Fibroblast of lung (primary cell): ENCODE data around the gene GRIN1.

Experiments used
- EZH2 ChIP-seq: IDR thresholded peaks from 2 replicates; pipeline ENCODE4 v1.5.1; 2012; ENCODE audit warnings: low read length, control low read depth, mild to moderate bottlenecking; ENCODE audit errors: missing control alignments
- TF ChIP-seq, protein P1 (sequence below), 2 donors: IDR thresholded peaks in 1 of 2; conservative IDR thresholded peaks in 1 of 2; 1 replicate in 1 of 2; 2 replicates in 1 of 2; pipeline ENCODE4 v1.5.1; 2011 to 2012; ENCODE audit warnings: low read length in 2 of 2, control low read depth in 1 of 2, inconsistent platforms in 1 of 2, low read depth in 1 of 2, mild to moderate bottlenecking in 1 of 2

DNA sequence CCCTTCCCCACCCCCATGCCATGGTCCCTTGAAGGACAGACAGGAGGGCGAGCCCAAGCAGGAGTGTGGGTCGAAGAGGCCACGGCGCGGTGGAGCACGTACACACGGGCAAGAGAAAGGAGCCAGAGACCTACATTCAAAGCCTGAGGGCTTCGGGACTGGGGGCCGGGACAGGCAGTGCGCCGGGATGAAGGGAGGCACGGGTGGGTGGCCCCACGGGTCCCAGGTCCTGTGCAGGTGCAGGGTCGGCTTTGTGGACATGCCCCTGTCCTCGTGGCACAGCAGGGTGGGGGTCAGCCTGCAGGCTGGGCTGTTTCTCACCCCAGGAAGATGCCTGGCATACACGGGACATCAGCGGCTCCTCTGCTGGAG, 21.1 kb downstream of the GRIN1 start:
- TF ChIP-seq, protein P1, sequence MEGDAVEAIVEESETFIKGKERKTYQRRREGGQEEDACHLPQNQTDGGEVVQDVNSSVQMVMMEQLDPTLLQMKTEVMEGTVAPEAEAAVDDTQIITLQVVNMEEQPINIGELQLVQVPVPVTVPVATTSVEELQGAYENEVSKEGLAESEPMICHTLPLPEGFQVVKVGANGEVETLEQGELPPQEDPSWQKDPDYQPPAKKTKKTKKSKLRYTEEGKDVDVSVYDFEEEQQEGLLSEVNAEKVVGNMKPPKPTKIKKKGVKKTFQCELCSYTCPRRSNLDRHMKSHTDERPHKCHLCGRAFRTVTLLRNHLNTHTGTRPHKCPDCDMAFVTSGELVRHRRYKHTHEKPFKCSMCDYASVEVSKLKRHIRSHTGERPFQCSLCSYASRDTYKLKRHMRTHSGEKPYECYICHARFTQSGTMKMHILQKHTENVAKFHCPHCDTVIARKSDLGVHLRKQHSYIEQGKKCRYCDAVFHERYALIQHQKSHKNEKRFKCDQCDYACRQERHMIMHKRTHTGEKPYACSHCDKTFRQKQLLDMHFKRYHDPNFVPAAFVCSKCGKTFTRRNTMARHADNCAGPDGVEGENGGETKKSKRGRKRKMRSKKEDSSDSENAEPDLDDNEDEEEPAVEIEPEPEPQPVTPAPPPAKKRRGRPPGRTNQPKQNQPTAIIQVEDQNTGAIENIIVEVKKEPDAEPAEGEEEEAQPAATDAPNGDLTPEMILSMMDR (conservative IDR thresholded peaks at IDR 0.05 in 1 of 2, IDR thresholded peaks at IDR 0.05 in 1 of 2; ENCODE audit: low read depth in 1 of 2, low read length in 2 of 2) = no peak
- no peak for TF ChIP-seq EZH2
